Measurements from ENCODE around the gene CXCL3. TPM values are rescaled to one million over a fixed set of nuclear protein-coding genes. Genes with fewer than 3 reads are reported as not detected.

Gene CXCL3
- total RNA-seq, 1 donor from 2014 or later, result 1.7 TPM

DNA sequence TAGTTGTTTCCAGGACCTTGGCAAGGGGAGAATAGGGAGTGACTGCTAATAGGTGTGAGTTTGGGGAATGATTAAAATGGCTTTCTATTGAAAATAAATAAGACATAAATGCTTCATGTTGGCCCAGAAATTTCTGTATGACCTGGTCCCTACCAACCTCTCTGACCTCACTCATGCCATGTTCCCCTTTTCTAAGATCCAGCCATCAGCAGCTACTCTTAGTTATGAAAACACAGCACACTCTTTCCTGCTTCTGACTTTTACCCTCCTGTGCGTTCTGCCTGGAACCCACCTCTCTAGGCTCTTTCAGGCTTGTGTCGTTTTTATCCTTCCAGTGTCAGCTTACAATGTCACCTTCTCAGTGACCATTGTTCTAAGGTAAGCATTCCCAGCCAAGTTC, 25.2 kb downstream of the CXCL3 start:
- Mint-ChIP-seq H3K9me3 (ENCODE audit: unreplicated experiment) (peaks cover 12% of the 10 kb centered on the region), H3K27ac (ENCODE audit: unreplicated experiment) (no peak overlapping the region), H3K4me3 (ENCODE audit: unreplicated experiment) (no peak overlapping the region)

DNA sequence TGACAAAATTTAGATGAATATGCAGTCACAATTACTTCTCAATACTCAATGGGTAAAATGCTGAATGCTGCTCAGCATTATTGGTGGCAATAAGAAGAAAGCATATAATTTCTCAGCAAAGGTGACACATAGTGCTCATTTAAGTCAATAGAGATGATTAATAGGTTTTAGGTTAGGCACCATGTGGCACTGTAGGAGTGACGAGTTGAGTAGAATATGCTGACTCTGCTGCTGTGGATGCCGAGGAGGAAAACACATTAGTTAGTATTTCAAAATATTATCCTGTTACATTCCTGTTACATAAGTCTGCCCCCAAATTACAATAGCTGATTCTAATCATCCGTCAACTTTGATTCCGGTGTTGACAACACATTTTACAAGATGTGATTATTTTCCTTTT, 26.4 kb downstream of the CXCL3 start:
- peaks cover 43% of the 10 kb centered on the region for H3K27me3 Mint-ChIP-seq (ENCODE audit: unreplicated experiment)
- H3K4me1 Mint-ChIP-seq (ENCODE audit: unreplicated experiment), result no peaks in the 10 kb centered on the region
- DNase-seq (ENCODE audit: extremely low spot score, unreplicated experiment), result no peak
- H3K27ac Mint-ChIP-seq (ENCODE audit: unreplicated experiment), result no peak overlapping the region
- no peaks in the 10 kb centered on the region for H3K36me3 Mint-ChIP-seq (ENCODE audit: unreplicated experiment)
- H3K4me3 Mint-ChIP-seq (ENCODE audit: unreplicated experiment), result no peak overlapping the region
- TF ChIP-seq, protein P1, sequence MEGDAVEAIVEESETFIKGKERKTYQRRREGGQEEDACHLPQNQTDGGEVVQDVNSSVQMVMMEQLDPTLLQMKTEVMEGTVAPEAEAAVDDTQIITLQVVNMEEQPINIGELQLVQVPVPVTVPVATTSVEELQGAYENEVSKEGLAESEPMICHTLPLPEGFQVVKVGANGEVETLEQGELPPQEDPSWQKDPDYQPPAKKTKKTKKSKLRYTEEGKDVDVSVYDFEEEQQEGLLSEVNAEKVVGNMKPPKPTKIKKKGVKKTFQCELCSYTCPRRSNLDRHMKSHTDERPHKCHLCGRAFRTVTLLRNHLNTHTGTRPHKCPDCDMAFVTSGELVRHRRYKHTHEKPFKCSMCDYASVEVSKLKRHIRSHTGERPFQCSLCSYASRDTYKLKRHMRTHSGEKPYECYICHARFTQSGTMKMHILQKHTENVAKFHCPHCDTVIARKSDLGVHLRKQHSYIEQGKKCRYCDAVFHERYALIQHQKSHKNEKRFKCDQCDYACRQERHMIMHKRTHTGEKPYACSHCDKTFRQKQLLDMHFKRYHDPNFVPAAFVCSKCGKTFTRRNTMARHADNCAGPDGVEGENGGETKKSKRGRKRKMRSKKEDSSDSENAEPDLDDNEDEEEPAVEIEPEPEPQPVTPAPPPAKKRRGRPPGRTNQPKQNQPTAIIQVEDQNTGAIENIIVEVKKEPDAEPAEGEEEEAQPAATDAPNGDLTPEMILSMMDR (IDR thresholded peaks at IDR 0.05), result no peak
- peaks cover 12% of the 10 kb centered on the region for H3K9me3 Mint-ChIP-seq (ENCODE audit: unreplicated experiment)

More for the DNA sequence above, 25.2 kb downstream of the CXCL3 start:
- H3K36me3 Mint-ChIP-seq (ENCODE audit: unreplicated experiment), result no peaks in the 10 kb centered on the region
- TF ChIP-seq, protein P1 (IDR thresholded peaks at IDR 0.05), result no peak
- DNase-seq (ENCODE audit: extremely low spot score, unreplicated experiment), result no peak
- H3K4me1 Mint-ChIP-seq (ENCODE audit: unreplicated experiment), result no peaks in the 10 kb centered on the region
- peaks cover 51% of the 10 kb centered on the region for H3K27me3 Mint-ChIP-seq (ENCODE audit: unreplicated experiment)

DNA sequence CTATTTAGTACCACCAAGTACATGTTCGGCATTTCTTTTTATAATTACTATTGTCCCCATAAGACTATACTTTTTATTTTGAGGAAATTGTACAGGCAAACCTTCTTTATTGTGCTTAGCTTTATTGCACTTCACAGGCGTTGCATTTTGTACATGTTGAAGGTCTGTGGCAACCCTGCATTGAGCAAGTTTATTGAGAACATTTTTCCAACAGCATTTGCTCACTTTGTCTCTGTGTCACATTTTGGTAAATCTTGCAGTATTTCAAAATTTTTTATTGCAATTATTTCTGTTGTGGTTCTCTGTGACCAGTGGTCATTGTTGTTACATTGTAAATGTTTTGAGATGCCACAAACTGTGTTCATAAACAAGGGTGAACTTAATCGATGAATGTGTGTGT, 29.2 kb downstream of the CXCL3 start:
- H3K9me3 Mint-ChIP-seq (ENCODE audit: unreplicated experiment), result peaks cover 12% of the 10 kb centered on the region
- H3K36me3 Mint-ChIP-seq (ENCODE audit: unreplicated experiment), result no peaks in the 10 kb centered on the region
- H3K4me1 Mint-ChIP-seq (ENCODE audit: unreplicated experiment), result peaks cover 5% of the 10 kb centered on the region
- peaks cover 19% of the 10 kb centered on the region for H3K27me3 Mint-ChIP-seq (ENCODE audit: unreplicated experiment)
- H3K27ac Mint-ChIP-seq (ENCODE audit: unreplicated experiment), result no peak overlapping the region
- no peak overlapping the region for H3K4me3 Mint-ChIP-seq (ENCODE audit: unreplicated experiment)
- DNase-seq (ENCODE audit: extremely low spot score, unreplicated experiment), result no peak
- TF ChIP-seq, protein P1 (IDR thresholded peaks at IDR 0.05), result no peak

DNA sequence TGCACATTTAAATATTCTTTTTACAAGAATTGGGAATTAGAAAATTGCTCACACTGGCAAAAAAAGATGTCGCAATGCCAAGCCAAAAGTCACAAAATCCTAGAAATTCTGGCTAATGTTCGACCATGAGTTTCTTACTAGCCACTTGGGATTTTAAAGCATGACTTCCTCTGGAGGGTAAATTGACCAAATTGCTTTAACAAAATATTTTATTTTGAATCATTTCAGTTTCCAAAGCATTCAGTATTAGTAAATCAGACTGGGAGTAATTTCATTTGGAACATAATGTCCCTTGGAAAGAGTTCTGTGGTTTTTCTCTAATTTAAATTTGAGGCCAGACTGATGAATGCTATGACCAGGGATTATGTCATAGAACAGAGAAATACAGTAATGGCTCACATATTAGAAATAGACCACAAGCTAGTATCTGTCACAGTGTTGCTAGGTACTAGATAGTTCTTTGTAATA, 32.4 kb downstream of the CXCL3 start:
- no peak overlapping the region for H3K27ac Mint-ChIP-seq (ENCODE audit: unreplicated experiment)
- no peak for DNase-seq (ENCODE audit: extremely low spot score, unreplicated experiment)

DNA sequence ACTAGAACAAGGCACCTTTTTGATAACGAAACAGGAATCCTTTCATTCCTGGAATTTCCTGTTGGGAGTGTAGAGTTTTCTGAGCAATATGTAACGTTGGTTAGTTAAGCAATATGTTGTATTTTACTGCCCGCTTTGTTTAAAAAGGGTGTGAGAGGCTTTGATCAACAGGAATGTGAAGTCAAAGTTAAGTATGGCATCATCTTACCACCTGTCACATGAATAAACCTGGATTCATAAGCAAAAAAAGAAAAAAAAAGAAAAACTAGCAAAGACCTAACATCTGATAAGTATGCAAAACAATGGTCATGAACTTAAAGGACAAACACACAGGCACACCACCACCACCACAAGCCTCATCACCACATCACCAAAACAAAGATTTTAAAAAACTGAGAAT, 33.0 kb downstream of the CXCL3 start:
- Mint-ChIP-seq H3K27ac (ENCODE audit: unreplicated experiment) (no peak overlapping the region), H3K4me3 (ENCODE audit: unreplicated experiment) (no peak overlapping the region), H3K9me3 (ENCODE audit: unreplicated experiment) (peaks cover 7% of the 10 kb centered on the region), H3K27me3 (ENCODE audit: unreplicated experiment) (peaks cover 9% of the 10 kb centered on the region), H3K36me3 (ENCODE audit: unreplicated experiment) (no peaks in the 10 kb centered on the region), H3K4me1 (ENCODE audit: unreplicated experiment) (peaks cover 5% of the 10 kb centered on the region)
- TF ChIP-seq, protein P1 (IDR thresholded peaks at IDR 0.05), result no peak
- no peak for DNase-seq (ENCODE audit: extremely low spot score, unreplicated experiment)

More for the DNA sequence above, 32.4 kb downstream of the CXCL3 start:
- TF ChIP-seq, protein P1 (IDR thresholded peaks at IDR 0.05), result no peak
- peaks cover 5% of the 10 kb centered on the region for H3K4me1 Mint-ChIP-seq (ENCODE audit: unreplicated experiment)
- H3K36me3 Mint-ChIP-seq (ENCODE audit: unreplicated experiment), result no peaks in the 10 kb centered on the region
- H3K4me3 Mint-ChIP-seq (ENCODE audit: unreplicated experiment), result no peak overlapping the region
- peaks cover 9% of the 10 kb centered on the region for H3K27me3 Mint-ChIP-seq (ENCODE audit: unreplicated experiment)
- peaks cover 12% of the 10 kb centered on the region for H3K9me3 Mint-ChIP-seq (ENCODE audit: unreplicated experiment)
